PC-9 (cell line): ENCODE measurements around the gene KLK6. TPM values are rescaled to one million over a fixed set of nuclear protein-coding genes. Genes with fewer than 3 reads are reported as not detected.
"Not testable (repeated sequence)": the region's sequence is repeated elsewhere in the genome, so short reads cannot be mapped to it uniquely, and the experiment has no call there.

Experiments used
- BruUV-seq: library from RNA; stranded (reverse); fragments of 400-500 nt; replicated peaks from 2 replicates; lab custom pipeline; 2021; lab: Mats Ljungman, UMichigan
- CTCF ChIA-PET: fragments of 300-600 bp; sonication (Branson Sonifier 250); formaldehyde crosslinking; loops from one replicate; lab custom pipeline; 2022; ENCODE audit warnings: antibody characterized with exemption; lab: Charles Lee
- POLR2A ChIA-PET: fragments of 300-600 bp; sonication (Branson Sonifier 250); formaldehyde crosslinking; loops from one replicate; lab custom pipeline; 2022; ENCODE audit warnings: antibody characterized with exemption; ENCODE audit not compliant: unreplicated experiment; lab: Charles Lee
- DNase-seq, 2 experiments: peaks; one replicate each; pipeline versions ENCODE4 v3.0.0 to v3.0.0-alpha.2; 2015 to 2022; ENCODE audit warnings: mixed read lengths in 1 of 2
- H2AFZ ChIP-seq: fragments of 200-600 bp; sonication (generic); 2 replicates; pipeline ENCODE4 v1.8.1; 2017; ENCODE audit warnings: antibody characterized with exemption
- H3F3A ChIP-seq: fragments of 200-600 bp; sonication (generic); 2 replicates; pipeline ENCODE4 v1.8.1; 2017; ENCODE audit warnings: antibody characterized with exemption, mild to moderate bottlenecking, low read depth; ENCODE audit not compliant: insufficient read depth
- H3K27ac ChIP-seq: fragments of 200-600 bp; sonication (generic); 2 replicates; pipeline ENCODE4 v1.6.1; 2016; ENCODE audit warnings: mixed run types
- H3K27me3 ChIP-seq: fragments of 200-600 bp; sonication (generic); 2 replicates; pipeline ENCODE4 v1.6.1; 2016; ENCODE audit warnings: low read depth, mixed run types; ENCODE audit not compliant: insufficient read depth
- H3K36me3 ChIP-seq: fragments of 200-600 bp; sonication (generic); 2 replicates; pipeline ENCODE4 v1.6.1; 2016; ENCODE audit warnings: low read depth, mixed run types
- H3K4me1 ChIP-seq: fragments of 200-600 bp; sonication (generic); replicated peaks from 2 replicates; pipeline ENCODE4 v1.6.1; 2016; ENCODE audit warnings: mixed run types; ENCODE audit not compliant: insufficient read depth
- H3K4me2 ChIP-seq: fragments of 200-600 bp; sonication (generic); 2 replicates; pipeline ENCODE4 v1.6.1; 2017; ENCODE audit warnings: mixed run types
- H3K4me3 ChIP-seq: fragments of 200-600 bp; sonication (generic); 2 replicates; pipeline ENCODE4 v1.6.1; 2016; ENCODE audit warnings: mixed run types
- H3K79me2 ChIP-seq: fragments of 200-600 bp; sonication (generic); 2 replicates; pipeline ENCODE4 v1.6.1; 2017; ENCODE audit warnings: low read depth, mixed run types
- H3K9me2 ChIP-seq: fragments of 200-600 bp; sonication (generic); 2 replicates; pipeline ENCODE4 v1.8.1; 2017; ENCODE audit warnings: mild to moderate bottlenecking; ENCODE audit not compliant: insufficient read depth
- H3K9me3 ChIP-seq: fragments of 200-600 bp; sonication (generic); 2 replicates; pipeline ENCODE4 v1.8.1; 2016; ENCODE audit warnings: low read depth; ENCODE audit not compliant: insufficient read depth
- H4K20me1 ChIP-seq: fragments of 200-600 bp; sonication (generic); 2 replicates; pipeline ENCODE4 v1.8.1; 2017; ENCODE audit not compliant: insufficient read depth
- EZH2 ChIP-seq: fragments of 200-600 bp; sonication (generic); IDR thresholded peaks from 2 replicates; pipeline ENCODE4 v1.8.0; 2017; ENCODE audit warnings: antibody characterized with exemption, low read depth
- intact Hi-C: fragments of 100-400 bp; cut with micrococcal nuclease; formaldehyde crosslinking; loops from one replicate; pipeline ENCODE4 v1.10.0; 2022; ENCODE audit not compliant: unreplicated experiment
- total RNA-seq: library from RNA; stranded (reverse); gene quantifications from 2 replicates; pipeline ENCODE4 v1.2.3, GENCODE V29; 2021
- TF ChIP-seq, protein P1 (sequence below): fragments of 200-600 bp; sonication (generic); conservative IDR thresholded peaks from 2 replicates; pipeline ENCODE4 v1.6.1; 2017; ENCODE audit warnings: mixed run types, antibody characterized with exemption, mild to moderate bottlenecking, moderate library complexity

KLK6 gene
- total RNA-seq, 1 experiment from 2014 or later: 490 TPM

DNA sequence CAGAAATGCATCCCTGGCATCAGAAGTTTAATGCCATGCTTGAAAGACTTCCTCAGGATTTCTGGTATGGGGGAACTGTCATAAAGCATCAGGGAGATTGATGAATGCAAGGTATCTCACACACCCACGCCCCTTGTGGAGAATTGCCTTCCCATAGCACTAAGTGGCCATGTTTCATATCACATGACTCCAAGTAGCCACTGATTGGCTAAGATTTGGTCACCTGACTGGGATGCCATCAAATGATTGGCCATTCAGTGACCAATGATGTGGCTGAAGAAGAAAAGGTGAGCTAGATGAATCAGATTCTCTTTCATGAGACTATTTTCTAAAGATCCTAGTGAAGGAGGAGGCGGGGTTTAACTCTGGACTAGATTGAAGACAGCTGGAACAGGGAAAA is 24.7 kb upstream of the KLK6 start:
- Histone ChIP-seq H3K36me3 (peaks cover 18% of the 10 kb centered on the region; the same call in 1 of the 2 replicates), H3F3A (peaks cover 52% of the 10 kb centered on the region), H3K9me3 (no peaks in the 10 kb centered on the region), H3K79me2 (peaks cover 19% of the 10 kb centered on the region), H3K4me3 (no peak overlapping the region), H3K27ac (peak overlapping the region; percentile 99), H3K27me3 (no peaks in the 10 kb centered on the region), H3K4me1 (peaks cover 37% of the 10 kb centered on the region), H3K4me2 (no peak overlapping the region), H4K20me1 (no peaks in the 10 kb centered on the region), H3K9me2 (no peaks in the 10 kb centered on the region; the same call in 1 of the 2 replicates), H2AFZ (no peak overlapping the region)
- TF ChIP-seq, protein P1, sequence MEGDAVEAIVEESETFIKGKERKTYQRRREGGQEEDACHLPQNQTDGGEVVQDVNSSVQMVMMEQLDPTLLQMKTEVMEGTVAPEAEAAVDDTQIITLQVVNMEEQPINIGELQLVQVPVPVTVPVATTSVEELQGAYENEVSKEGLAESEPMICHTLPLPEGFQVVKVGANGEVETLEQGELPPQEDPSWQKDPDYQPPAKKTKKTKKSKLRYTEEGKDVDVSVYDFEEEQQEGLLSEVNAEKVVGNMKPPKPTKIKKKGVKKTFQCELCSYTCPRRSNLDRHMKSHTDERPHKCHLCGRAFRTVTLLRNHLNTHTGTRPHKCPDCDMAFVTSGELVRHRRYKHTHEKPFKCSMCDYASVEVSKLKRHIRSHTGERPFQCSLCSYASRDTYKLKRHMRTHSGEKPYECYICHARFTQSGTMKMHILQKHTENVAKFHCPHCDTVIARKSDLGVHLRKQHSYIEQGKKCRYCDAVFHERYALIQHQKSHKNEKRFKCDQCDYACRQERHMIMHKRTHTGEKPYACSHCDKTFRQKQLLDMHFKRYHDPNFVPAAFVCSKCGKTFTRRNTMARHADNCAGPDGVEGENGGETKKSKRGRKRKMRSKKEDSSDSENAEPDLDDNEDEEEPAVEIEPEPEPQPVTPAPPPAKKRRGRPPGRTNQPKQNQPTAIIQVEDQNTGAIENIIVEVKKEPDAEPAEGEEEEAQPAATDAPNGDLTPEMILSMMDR: no peak
- TF ChIP-seq EZH2: no peak
- intact Hi-C loops: no loop called here
- CTCF ChIA-PET: no interaction called here
- DNase-seq: peak in 1 of 2 experiments; percentile 62
- no TSS peak for BruUV-seq
- POLR2A ChIA-PET: no interaction called here

DNA sequence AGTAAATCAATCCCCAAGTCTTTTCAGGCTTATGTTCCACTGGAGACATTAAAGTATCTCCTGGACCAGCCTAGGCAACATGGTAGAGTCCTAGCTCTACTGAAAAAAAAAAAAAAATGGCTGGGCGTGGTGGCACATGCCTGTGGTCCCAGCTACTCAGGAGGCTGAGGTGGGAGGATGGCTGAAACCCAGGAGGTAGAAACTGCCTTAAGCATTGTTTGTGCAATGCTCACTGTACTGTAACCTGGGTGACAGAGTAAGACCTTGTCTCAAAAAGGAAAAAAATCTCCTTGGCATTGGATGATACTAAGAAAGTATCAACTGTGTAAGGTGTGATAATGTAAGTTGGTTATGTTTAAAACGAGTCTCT is 23.3 kb upstream of the KLK6 start:
- H2AFZ ChIP-seq: no peak overlapping the region
- BruUV-seq: no TSS peak
- peak overlapping the region; percentile 72 for H3K4me2 ChIP-seq
- peaks cover 37% of the 10 kb centered on the region for H3K4me1 ChIP-seq
- no peaks in the 10 kb centered on the region for H4K20me1 ChIP-seq
- DNase-seq: peak; percentile 79 to 95
- H3K79me2 ChIP-seq: peaks cover 8% of the 10 kb centered on the region
- no peaks in the 10 kb centered on the region for H3K27me3 ChIP-seq
- intact Hi-C loops: loop anchor here (1.0 kb wide), 3 partner anchors 9 to 60 kb away; partner anchors contain the start of genes KLK6 and KLK8
- ChIA-PET POLR2A (interaction anchor here (0.6 to 1.0 kb wide), 6 partner anchors 8 to 40 kb away, joined by 3 to 13 read pairs (median 5); partner anchors contain the start of genes KLK5 and KLK7), CTCF (interaction anchor here (1.4 kb wide), 1 partner anchor 24 kb away, joined by 7 read pairs; no protein-coding TSS in a partner anchor)
- no peak for TF ChIP-seq EZH2
- TF ChIP-seq, protein P1: no peak
- peak overlapping the region; percentile 24; the same call in 1 of the 2 replicates for H3K4me3 ChIP-seq
- no peaks in the 10 kb centered on the region; the same call in 1 of the 2 replicates for H3K9me2 ChIP-seq
- peaks cover 52% of the 10 kb centered on the region for H3F3A ChIP-seq
- H3K27ac ChIP-seq: peak overlapping the region; percentile 99
- H3K9me3 ChIP-seq: no peaks in the 10 kb centered on the region
- 0 out of 2 replicates have a peak, but pooled peaks cover 19% of the 10 kb centered on the region for H3K36me3 ChIP-seq

DNA sequence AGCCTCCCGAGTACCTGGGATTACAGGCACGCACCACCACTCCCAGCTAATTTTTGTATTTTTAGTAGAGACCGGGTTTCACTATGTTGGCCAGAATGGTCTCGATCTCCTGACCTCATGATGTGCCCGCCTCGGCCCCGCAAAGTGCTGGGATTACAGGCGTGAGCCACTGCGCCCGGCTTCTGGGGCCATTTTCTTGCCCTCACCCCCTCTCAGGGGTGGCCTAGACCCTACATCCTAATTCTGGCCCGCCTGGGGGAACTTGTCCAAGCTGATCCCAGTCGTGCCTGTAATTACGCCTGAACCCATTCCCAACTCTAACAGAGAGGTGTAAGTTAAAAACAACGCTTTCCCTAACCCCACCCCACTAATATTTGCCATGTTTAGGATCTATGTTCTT is 15.0 kb upstream of the KLK6 start:
- H3K27me3 ChIP-seq, H3K27ac ChIP-seq, H3K4me1 ChIP-seq, DNase-seq, H3K79me2 ChIP-seq, H3K4me3 ChIP-seq, intact Hi-C loops, H4K20me1 ChIP-seq, H3K4me2 ChIP-seq, H2AFZ ChIP-seq, H3K9me3 ChIP-seq, H3K9me2 ChIP-seq: not testable (repeated sequence)
- Histone ChIP-seq H3K36me3 (0 out of 2 replicates have a peak, but pooled peaks cover 10% of the 10 kb centered on the region), H3F3A (peaks cover 17% of the 10 kb centered on the region; the same call in 1 of the 2 replicates)
- POLR2A ChIA-PET: interaction anchor here (0.7 to 1.3 kb wide), 5 partner anchors 8 to 130 kb away, joined by 4 to 5 read pairs (median 5); no protein-coding TSS in a partner anchor
- CTCF ChIA-PET: interaction anchor here (1.2 kb wide), 1 partner anchor 17 kb away, joined by 4 read pairs; the partner anchor contains the start of gene KLK8
- TSS peak; percentile 84 for BruUV-seq
